HFFc6 (cell line): Measurements from ENCODE around the gene IL2RA. TPM values are rescaled to one million over a fixed set of nuclear protein-coding genes. Genes with fewer than 3 reads are reported as not detected.

Experiments used
- DNase-seq: peaks from one replicate; pipeline ENCODE4 v3.0.0-alpha.2; 2018
- H3K27ac Mint-ChIP-seq: 2 replicates; pipeline ENCODE4 v1.8.0; 2020; ENCODE audit warnings: mild to moderate bottlenecking, mixed read lengths
- H3K27me3 Mint-ChIP-seq: 2 replicates; pipeline ENCODE4 v1.8.0; 2021; ENCODE audit warnings: mild to moderate bottlenecking, moderate library complexity, mixed read lengths; ENCODE audit not compliant: insufficient read depth
- H3K36me3 Mint-ChIP-seq: 2 replicates; pipeline ENCODE4 v1.8.0; 2021; ENCODE audit warnings: low read depth, mixed read lengths
- H3K4me1 Mint-ChIP-seq: 2 replicates; pipeline ENCODE4 v1.8.0; 2020; ENCODE audit warnings: low read depth, mixed read lengths
- H3K4me3 Mint-ChIP-seq: 2 replicates; pipeline ENCODE4 v1.8.0; 2020; ENCODE audit warnings: mild to moderate bottlenecking, moderate library complexity, mixed read lengths
- H3K9me3 Mint-ChIP-seq: 2 replicates; pipeline ENCODE4 v1.8.0; 2020; ENCODE audit warnings: mild to moderate bottlenecking, mixed read lengths
- total RNA-seq, 6 experiments: library from RNA; stranded (reverse); fragmentation: NEBNext Ultra II Directional; extraction: Animal tissue kit (Norgen Biotek cat#: 25700); gene quantifications; 2 replicates in 1 of 6; 3 replicates in 5 of 6; pipeline ENCODE4 v1.2.3, GENCODE V29; 2021
- TF ChIP-seq, protein P1 (sequence below): fragments of 200-600 bp; sonication (generic); IDR thresholded peaks from 2 replicates; pipeline ENCODE4 v1.5.0; 2021; ENCODE audit warnings: antibody characterized with exemption, mild to moderate bottlenecking

IL2RA gene
- total RNA-seq, 6 experiments from 2014 or later, result not detected

DNA sequence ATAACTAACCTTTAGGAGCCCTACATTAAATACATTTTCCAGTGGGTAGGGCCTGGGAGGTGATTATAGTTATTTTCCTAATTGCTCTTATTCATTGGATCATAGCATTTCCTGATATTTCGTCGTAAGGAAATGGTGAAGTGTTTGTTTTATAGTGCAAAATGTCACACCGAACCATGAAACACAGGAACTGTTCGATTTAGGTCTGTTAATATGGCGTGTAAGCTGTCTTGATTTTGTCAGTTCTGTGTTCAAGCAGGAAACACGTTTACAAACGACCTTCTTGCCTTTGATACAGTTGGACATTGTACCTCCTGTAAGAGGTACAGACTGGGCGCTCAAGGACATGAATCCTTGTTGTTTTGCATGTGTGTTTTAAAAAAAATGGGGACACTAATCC is 41.4 kb upstream of the IL2RA start:
- Mint-ChIP-seq H3K4me1 (no peaks in the 10 kb centered on the region), H3K27ac (no peak overlapping the region), H3K36me3 (no peaks in the 10 kb centered on the region; the same call in 1 of the 2 replicates), H3K4me3 (no peak overlapping the region), H3K9me3 (no peaks in the 10 kb centered on the region), H3K27me3 (peaks cover 2% of the 10 kb centered on the region; the same call in 1 of the 2 replicates)
- TF ChIP-seq, protein P1, sequence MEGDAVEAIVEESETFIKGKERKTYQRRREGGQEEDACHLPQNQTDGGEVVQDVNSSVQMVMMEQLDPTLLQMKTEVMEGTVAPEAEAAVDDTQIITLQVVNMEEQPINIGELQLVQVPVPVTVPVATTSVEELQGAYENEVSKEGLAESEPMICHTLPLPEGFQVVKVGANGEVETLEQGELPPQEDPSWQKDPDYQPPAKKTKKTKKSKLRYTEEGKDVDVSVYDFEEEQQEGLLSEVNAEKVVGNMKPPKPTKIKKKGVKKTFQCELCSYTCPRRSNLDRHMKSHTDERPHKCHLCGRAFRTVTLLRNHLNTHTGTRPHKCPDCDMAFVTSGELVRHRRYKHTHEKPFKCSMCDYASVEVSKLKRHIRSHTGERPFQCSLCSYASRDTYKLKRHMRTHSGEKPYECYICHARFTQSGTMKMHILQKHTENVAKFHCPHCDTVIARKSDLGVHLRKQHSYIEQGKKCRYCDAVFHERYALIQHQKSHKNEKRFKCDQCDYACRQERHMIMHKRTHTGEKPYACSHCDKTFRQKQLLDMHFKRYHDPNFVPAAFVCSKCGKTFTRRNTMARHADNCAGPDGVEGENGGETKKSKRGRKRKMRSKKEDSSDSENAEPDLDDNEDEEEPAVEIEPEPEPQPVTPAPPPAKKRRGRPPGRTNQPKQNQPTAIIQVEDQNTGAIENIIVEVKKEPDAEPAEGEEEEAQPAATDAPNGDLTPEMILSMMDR, result no peak
- no peak for DNase-seq

- Mint-ChIP-seq H3K9me3 (no peaks in the 10 kb centered on the region), H3K27ac (no peak overlapping the region), H3K4me3 (no peak overlapping the region), H3K36me3 (peaks cover 8% of the 10 kb centered on the region; the same call in 1 of the 2 replicates), H3K27me3 (no peaks in the 10 kb centered on the region; the same call in 1 of the 2 replicates), H3K4me1 (no peaks in the 10 kb centered on the region)
- TF ChIP-seq, protein P1, result no peak
- DNase-seq, result no peak
Observed at GRCh38 chr10:6102128-6102527, 40.0 kb upstream of the IL2RA start.

DNA sequence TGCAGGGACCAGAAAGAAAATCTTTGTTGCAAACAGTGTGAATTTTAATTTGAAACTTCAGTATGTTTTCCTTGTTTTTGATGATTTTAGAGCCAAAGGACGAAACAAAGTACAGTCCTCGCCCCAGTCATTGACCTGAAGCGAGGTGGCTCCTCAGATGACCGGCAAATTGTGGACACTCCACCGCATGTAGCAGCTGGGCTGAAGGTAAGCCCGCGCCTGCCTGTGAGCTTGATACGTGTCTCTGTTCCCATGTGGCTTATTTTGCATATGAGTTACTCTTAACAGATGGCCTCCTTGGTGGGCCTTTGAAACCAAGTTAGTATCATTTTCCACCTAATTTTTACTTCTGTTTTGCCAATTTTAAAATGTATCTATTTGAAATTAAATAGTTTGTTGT is 39.0 kb upstream of the IL2RA start:
- Mint-ChIP-seq H3K27me3 (no peaks in the 10 kb centered on the region; the same call in 1 of the 2 replicates), H3K27ac (no peak overlapping the region), H3K9me3 (no peaks in the 10 kb centered on the region), H3K4me3 (no peak overlapping the region), H3K4me1 (no peaks in the 10 kb centered on the region), H3K36me3 (peaks cover 8% of the 10 kb centered on the region; the same call in 1 of the 2 replicates)
- TF ChIP-seq, protein P1, result no peak
- no peak for DNase-seq

DNA sequence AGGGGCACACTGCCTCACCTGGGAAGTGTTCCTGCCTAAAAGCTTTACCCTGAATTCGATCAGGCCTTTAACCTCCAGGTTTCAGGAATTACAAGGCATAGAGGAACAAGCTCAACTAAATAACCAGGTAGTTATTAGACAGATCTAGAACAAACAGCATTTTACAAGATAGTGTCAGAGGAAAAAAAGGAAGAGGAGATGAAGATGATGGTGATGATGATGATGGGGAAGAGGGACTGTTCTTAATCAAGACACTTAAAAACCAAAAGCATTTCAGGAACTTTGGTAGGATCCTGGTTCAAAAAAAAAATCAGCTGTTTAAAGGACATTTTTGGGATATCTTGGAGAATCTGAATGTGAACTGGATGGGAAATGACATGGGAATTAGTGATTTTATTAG is 38.2 kb upstream of the IL2RA start:
- TF ChIP-seq, protein P1, result no peak
- peaks cover 8% of the 10 kb centered on the region; the same call in 1 of the 2 replicates for H3K36me3 Mint-ChIP-seq
- no peak overlapping the region for H3K4me3 Mint-ChIP-seq
- H3K4me1 Mint-ChIP-seq, result no peaks in the 10 kb centered on the region; the same call in 1 of the 2 replicates
- no peaks in the 10 kb centered on the region for H3K9me3 Mint-ChIP-seq
- H3K27me3 Mint-ChIP-seq, result no peaks in the 10 kb centered on the region; the same call in 1 of the 2 replicates
- no peak for DNase-seq
- no peak overlapping the region; the same call in 1 of the 2 replicates for H3K27ac Mint-ChIP-seq

- TF ChIP-seq, protein P1, result no peak
- no peaks in the 10 kb centered on the region for H3K9me3 Mint-ChIP-seq
- no peaks in the 10 kb centered on the region; the same call in 1 of the 2 replicates for H3K27me3 Mint-ChIP-seq
- H3K36me3 Mint-ChIP-seq, result peaks cover 8% of the 10 kb centered on the region; the same call in 1 of the 2 replicates
- H3K4me1 Mint-ChIP-seq, result peaks cover 10% of the 10 kb centered on the region; the same call in 1 of the 2 replicates
- H3K4me3 Mint-ChIP-seq, result no peak overlapping the region
- DNase-seq, result no peak
- H3K27ac Mint-ChIP-seq, result peak overlapping the region; percentile 11; the same call in 1 of the 2 replicates
Observed at GRCh38 chr10:6098156-6098555, 36.0 kb upstream of the IL2RA start.
